K562 (cell line): ENCODE measurements around the gene QSOX2. TPM values are rescaled to one million over a fixed set of nuclear protein-coding genes. Genes with fewer than 3 reads are reported as not detected.

Source experiments
- ATF6 ChIP-seq: sonication (generic); formaldehyde crosslinking; IDR thresholded peaks from 2 replicates; pipeline ENCODE4 v1.4.0; 2020; ENCODE audit warnings: mild to moderate bottlenecking, missing genetic modification reagents
- BRF1 ChIP-seq: IDR thresholded peaks from 3 replicates; pipeline ENCODE4 v1.6.1; 2011; ENCODE audit warnings: borderline replicate concordance, mild to moderate bottlenecking; ENCODE audit not compliant: insufficient read length; ENCODE audit errors: extremely low read depth
- FOXO4 ChIP-seq: fragments of 450-650 bp; formaldehyde crosslinking; IDR thresholded peaks from 2 replicates; pipeline ENCODE4 v1.4.0; 2020; ENCODE audit warnings: mild to moderate bottlenecking, moderate library complexity
- HDAC8 ChIP-seq: fragments of 450-650 bp; IDR thresholded peaks from 2 replicates; pipeline ENCODE4 v1.6.1; 2016; ENCODE audit warnings: mild to moderate bottlenecking, missing genetic modification characterization, moderate library complexity, missing compliant biosample characterization
- HMBOX1 ChIP-seq: sonication (generic); IDR thresholded peaks from 2 replicates; pipeline ENCODE4 v1.6.1; 2016
- MEF2A ChIP-seq: IDR thresholded peaks from 2 replicates; pipeline ENCODE4 v1.6.1; 2011; ENCODE audit warnings: low read depth, mild to moderate bottlenecking, low read length, moderate library complexity; ENCODE audit not compliant: control insufficient read depth
- NCOA2 ChIP-seq, 2 experiments: fragments of 450-650 bp; IDR thresholded peaks; 2 replicates each; pipeline ENCODE4 v1.6.1; 2018; ENCODE audit warnings: mild to moderate bottlenecking in 2 of 2, moderate library complexity in 1 of 2; ENCODE audit not compliant: partially characterized antibody in 2 of 2
- NRF1 ChIP-seq, 2 experiments: fragments of 450-650 bp; IDR thresholded peaks in 1 of 2; conservative IDR thresholded peaks in 1 of 2; 2 replicates each; pipeline ENCODE4 v1.6.1; 2014; ENCODE audit warnings: mild to moderate bottlenecking in 2 of 2
- POLR2G ChIP-seq: fragments of 200-400 bp; formaldehyde crosslinking; IDR thresholded peaks from 2 replicates; pipeline ENCODE4 v1.6.1; 2017; ENCODE audit warnings: low read depth, mild to moderate bottlenecking, antibody characterized with exemption, low read length, moderate library complexity
- USF2 ChIP-seq: sonication (generic); formaldehyde crosslinking; IDR thresholded peaks from 2 replicates; pipeline ENCODE4 v1.5.0; 2020; ENCODE audit warnings: missing genetic modification reagents
- ZBTB11 ChIP-seq, 3 experiments: fragments of 200-800 bp in 1 of 3; fragments of 250-450 bp in 1 of 3; fragments of 450-650 bp in 1 of 3; sonication (Bioruptor Pico) in 1 of 3; sonication (Bioruptor generic) in 1 of 3; formaldehyde crosslinking in 1 of 3; IDR thresholded peaks; 2 replicates each; pipeline versions ENCODE4 v1.6.1 to v1.8.0; 2016 to 2022; ENCODE audit warnings: mild to moderate bottlenecking in 2 of 3, missing genetic modification characterization in 2 of 3, missing compliant biosample characterization in 1 of 3, moderate library complexity in 1 of 3
- ZBTB33 ChIP-seq: sonication (generic); formaldehyde crosslinking; IDR thresholded peaks from 2 replicates; pipeline ENCODE4 v1.8.1; 2023; ENCODE audit warnings: mild to moderate bottlenecking, missing genetic modification reagents
- polyA plus RNA-seq, 8 experiments: library from polyadenylated mRNA; depleted of rRNA in 4 of 8; stranded (reverse) in 5 of 8; unstranded in 3 of 8; fragments of >200 nt; fragmentation: Nextera tagmentation in 2 of 8; fragmentation: Illumina TruSeq in 1 of 8; extraction: Ambion mirVana in 2 of 8; extraction: Trizol in 1 of 8; gene quantifications; 2 replicates each; pipeline versions ENCODE4 v1.2.1 to v1.2.3, GENCODE V29; 2011 to 2014; ENCODE audit warnings: inconsistent platforms in 1 of 8, missing spikeins in 1 of 8
- total RNA-seq, 7 experiments: library from RNA; depleted of rRNA in 6 of 7; stranded (reverse); fragments of >200 nt in 6 of 7; fragmentation: Illumina TruSeq in 2 of 7; extraction: Trizol in 2 of 7; gene quantifications; 2 replicates each; pipeline versions ENCODE4 v1.2.1 to v1.2.3, GENCODE V29; 2011 to 2021; ENCODE audit warnings: low replicate concordance in 1 of 7

QSOX2 gene
- total and polyA plus RNA-seq, 9 of the 15 experiments (the other 6 are each of a cell fraction or from before 2014, with no cell fraction given) = 0.51 to 23.7 (median 12.7) TPM

GRCh38 chr9:136206602-136207275, 38.9 kb downstream of the QSOX2 start (continued):
- TF ChIP-seq HMBOX1 (peak; percentile 71; the same call in 1 of the 2 replicates), HDAC8 (peak; percentile 94), USF2 (peak; percentile 20; the same call in 1 of the 2 replicates), FOXO4 (CRISPR knock-in tag) (peak; percentile 37; the same call in 1 of the 2 replicates), MEF2A (peak; percentile 90), ATF6 (CRISPR knock-in tag) (no peak), NCOA2 (IDR thresholded peaks at IDR 0.05; ENCODE audit: partially characterized antibody in 2 of 2) (no peak), ZBTB11 (CRISPR knock-in tag; IDR thresholded peaks at IDR 0.05) (0 out of 6 replicates have a peak, but pooled peaks of 1 of the 3 experiments have one; percentile 19), BRF1 (no peak), NRF1 (conservative IDR thresholded peaks at IDR 0.05 in 1 of 2, IDR thresholded peaks at IDR 0.05 in 1 of 2) (peak; percentile 40 to 54; a peak in 2 of 4 replicates), ZBTB33 (peak; percentile 87), POLR2G (peak; percentile 18; the same call in 1 of the 2 replicates)
